ENCODE measurements around the gene TBXAS1.
"Not testable (repeated sequence)": the region's sequence is repeated elsewhere in the genome, so short reads cannot be mapped to it uniquely, and the experiment has no call there.

The TBXAS1 gene

GRCh38 chr7:139918480-139918879 lies 89.4 kb downstream of the TBXAS1 start:
- no peaks in the 10 kb centered on the region for H3K27me3 ChIP-seq (ENCODE audit: insufficient read depth, low read length, poor library complexity, severe bottlenecking)
- H3K4me1 ChIP-seq (ENCODE audit: insufficient read depth, low read length, poor library complexity, severe bottlenecking): peaks cover 18% of the 10 kb centered on the region
- no peak overlapping the region for H3K4me3 ChIP-seq (ENCODE audit: low read length, poor library complexity, severe bottlenecking)
- no peaks in the 10 kb centered on the region for H3K36me3 ChIP-seq (ENCODE audit: insufficient read depth, low read length)
- H3K79me2 ChIP-seq (ENCODE audit: insufficient read depth, low read length): no peaks in the 10 kb centered on the region
- no peak overlapping the region for H3K9ac ChIP-seq (ENCODE audit: low read depth, low read length, poor library complexity, severe bottlenecking)
- H4K20me1 ChIP-seq (ENCODE audit: insufficient read depth, low read length, poor library complexity, severe bottlenecking): no peaks in the 10 kb centered on the region
- H3K4me2 ChIP-seq (ENCODE audit: low read depth, low read length, poor library complexity, severe bottlenecking): no peak overlapping the region
- no peak overlapping the region for H2AFZ ChIP-seq (ENCODE audit: low read length)
- H3K9me3 ChIP-seq (ENCODE audit: insufficient read depth, low read depth, low read length): no peaks in the 10 kb centered on the region
- TF ChIP-seq EZH2phosphoT487 (IDR thresholded peaks at IDR 0.05; ENCODE audit: borderline replicate concordance) (no peak), CTCF (conservative IDR thresholded peaks at IDR 0.05; ENCODE audit: low read length) (no peak)
- H3F3A ChIP-seq (ENCODE audit: low read depth): no peaks in the 10 kb centered on the region
- H3K9me2 ChIP-seq (replicated peaks; ENCODE audit: low read depth, low read length): no peaks in the 10 kb centered on the region

GRCh38 chr7:139923090-139923489 lies 94.0 kb downstream of the TBXAS1 start:
- TF ChIP-seq CTCF (conservative IDR thresholded peaks at IDR 0.05; ENCODE audit: low read length): no peak
- no peak for TF ChIP-seq EZH2phosphoT487 (IDR thresholded peaks at IDR 0.05; ENCODE audit: borderline replicate concordance)
- Histone ChIP-seq H3K27me3 (ENCODE audit: insufficient read depth, low read length, poor library complexity, severe bottlenecking) (no peaks in the 10 kb centered on the region), H3K36me3 (ENCODE audit: insufficient read depth, low read length) (no peaks in the 10 kb centered on the region), H2AFZ (ENCODE audit: low read length) (no peak overlapping the region), H3K9ac (ENCODE audit: low read depth, low read length, poor library complexity, severe bottlenecking) (no peak overlapping the region), H3K9me2 (replicated peaks; ENCODE audit: low read depth, low read length) (no peaks in the 10 kb centered on the region), H3K9me3 (ENCODE audit: insufficient read depth, low read depth, low read length) (no peaks in the 10 kb centered on the region), H3K4me2 (ENCODE audit: low read depth, low read length, poor library complexity, severe bottlenecking) (no peak overlapping the region), H4K20me1 (ENCODE audit: insufficient read depth, low read length, poor library complexity, severe bottlenecking) (no peaks in the 10 kb centered on the region), H3K4me3 (ENCODE audit: low read length, poor library complexity, severe bottlenecking) (no peak overlapping the region), H3K4me1 (ENCODE audit: insufficient read depth, low read length, poor library complexity, severe bottlenecking) (no peaks in the 10 kb centered on the region), H3F3A (ENCODE audit: low read depth) (no peaks in the 10 kb centered on the region), H3K79me2 (ENCODE audit: insufficient read depth, low read length) (no peaks in the 10 kb centered on the region)

GRCh38 chr7:139924461-139924860 lies 95.4 kb downstream of the TBXAS1 start:
- TF ChIP-seq EZH2phosphoT487 (IDR thresholded peaks at IDR 0.05; ENCODE audit: borderline replicate concordance): no peak
- TF ChIP-seq CTCF (conservative IDR thresholded peaks at IDR 0.05; ENCODE audit: low read length): no peak
- no peaks in the 10 kb centered on the region for H3F3A ChIP-seq (ENCODE audit: low read depth)
- H3K36me3 ChIP-seq (ENCODE audit: insufficient read depth, low read length): no peaks in the 10 kb centered on the region
- no peaks in the 10 kb centered on the region for H3K4me1 ChIP-seq (ENCODE audit: insufficient read depth, low read length, poor library complexity, severe bottlenecking)
- H3K79me2 ChIP-seq (ENCODE audit: insufficient read depth, low read length): no peaks in the 10 kb centered on the region
- no peaks in the 10 kb centered on the region for H4K20me1 ChIP-seq (ENCODE audit: insufficient read depth, low read length, poor library complexity, severe bottlenecking)
- no peaks in the 10 kb centered on the region for H3K9me2 ChIP-seq (replicated peaks; ENCODE audit: low read depth, low read length)
- no peaks in the 10 kb centered on the region for H3K27me3 ChIP-seq (ENCODE audit: insufficient read depth, low read length, poor library complexity, severe bottlenecking)
- no peak overlapping the region for H3K9ac ChIP-seq (ENCODE audit: low read depth, low read length, poor library complexity, severe bottlenecking)
- H3K4me3 ChIP-seq (ENCODE audit: low read length, poor library complexity, severe bottlenecking): no peak overlapping the region
- H2AFZ ChIP-seq (ENCODE audit: low read length): no peak overlapping the region
- no peaks in the 10 kb centered on the region for H3K9me3 ChIP-seq (ENCODE audit: insufficient read depth, low read depth, low read length)
- H3K4me2 ChIP-seq (ENCODE audit: low read depth, low read length, poor library complexity, severe bottlenecking): no peak overlapping the region

- H3K36me3 ChIP-seq (ENCODE audit: insufficient read depth, low read length); H3K79me2 ChIP-seq (ENCODE audit: insufficient read depth, low read length); H3K4me1 ChIP-seq (ENCODE audit: insufficient read depth, low read length, poor library complexity, severe bottlenecking); H3F3A ChIP-seq (ENCODE audit: low read depth); H3K9me2 ChIP-seq (replicated peaks; ENCODE audit: low read depth, low read length); H3K4me3 ChIP-seq (ENCODE audit: low read length, poor library complexity, severe bottlenecking); H3K9me3 ChIP-seq (ENCODE audit: insufficient read depth, low read depth, low read length); H3K9ac ChIP-seq (ENCODE audit: low read depth, low read length, poor library complexity, severe bottlenecking); H4K20me1 ChIP-seq (ENCODE audit: insufficient read depth, low read length, poor library complexity, severe bottlenecking); H3K4me2 ChIP-seq (ENCODE audit: low read depth, low read length, poor library complexity, severe bottlenecking); H2AFZ ChIP-seq (ENCODE audit: low read length); H3K27me3 ChIP-seq (ENCODE audit: insufficient read depth, low read length, poor library complexity, severe bottlenecking): not testable (repeated sequence)
Measured at GRCh38 chr7:139929221-139929620, 100.2 kb downstream of the TBXAS1 start.

Measured in Loucy (cell line).